SW480 (cell line): ENCODE results near the gene RPL22.

Experiments used
- DNase-seq: peaks from one replicate; pipeline ENCODE4 v3.0.0-alpha.2; 2016; ENCODE audit warnings: low spot score

Gene RPL22

GRCh38 chr1:6151291-6151822, 48.0 kb downstream of the RPL22 start:
- no peak for DNase-seq

GRCh38 chr1:6150006-6150938, 49.1 kb downstream of the RPL22 start:
- DNase-seq = no peak

- DNase-seq = no peak
These were observed 49.8 kb downstream of the RPL22 start for GRCh38 chr1:6149597-6149996.

- DNase-seq = peak; percentile 82
These were observed 50.7 kb downstream of the RPL22 start for GRCh38 chr1:6148497-6149241.

DNA sequence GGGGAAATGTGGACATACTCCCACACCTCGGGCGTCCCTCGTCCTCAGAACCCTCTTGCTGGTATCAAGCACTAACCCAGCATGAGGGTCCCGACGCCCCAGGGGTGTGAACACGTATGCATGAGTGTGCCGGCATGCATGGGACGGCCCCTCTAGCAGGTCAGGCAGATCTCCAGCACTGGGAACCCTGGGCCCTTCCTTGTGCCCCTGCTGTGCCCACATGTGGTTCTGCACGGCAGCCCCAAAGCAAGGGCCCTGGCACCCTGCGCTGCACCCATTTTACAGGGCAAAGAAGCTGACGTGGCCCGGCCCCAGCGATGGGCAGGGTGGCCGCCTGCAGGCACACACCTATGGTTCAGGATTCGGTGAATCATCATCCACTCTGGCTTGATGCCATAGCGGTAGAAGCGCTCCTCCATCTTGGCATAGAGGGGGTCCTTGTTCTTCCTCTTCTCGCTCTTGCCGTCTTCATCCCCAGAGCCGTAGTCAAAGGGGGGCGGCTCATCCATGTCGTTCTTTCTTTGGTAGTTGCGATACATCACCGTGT, 53.5 kb downstream of the RPL22 start:
- no peak for DNase-seq

DNA sequence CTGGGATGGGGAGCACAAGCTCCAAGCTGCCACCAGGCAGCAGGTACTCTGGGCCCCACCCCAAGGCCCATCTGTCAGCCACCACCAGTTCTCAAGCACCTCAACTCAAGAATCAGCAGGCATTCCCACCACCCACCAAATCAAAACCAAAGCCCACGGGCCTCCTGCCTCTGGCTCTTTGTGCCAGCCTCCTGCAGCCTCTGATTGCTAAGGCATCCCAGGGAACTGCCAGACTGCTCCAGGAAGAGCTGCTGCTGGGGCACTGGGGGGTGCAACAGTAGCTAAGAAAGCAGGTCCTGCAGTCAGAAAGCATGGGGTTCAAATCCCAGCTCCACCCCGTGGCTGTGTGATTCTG, 54.0 kb downstream of the RPL22 start:
- no peak for DNase-seq

- no peak for DNase-seq
These were observed 54.6 kb downstream of the RPL22 start for GRCh38 chr1:6144647-6145395.

DNA sequence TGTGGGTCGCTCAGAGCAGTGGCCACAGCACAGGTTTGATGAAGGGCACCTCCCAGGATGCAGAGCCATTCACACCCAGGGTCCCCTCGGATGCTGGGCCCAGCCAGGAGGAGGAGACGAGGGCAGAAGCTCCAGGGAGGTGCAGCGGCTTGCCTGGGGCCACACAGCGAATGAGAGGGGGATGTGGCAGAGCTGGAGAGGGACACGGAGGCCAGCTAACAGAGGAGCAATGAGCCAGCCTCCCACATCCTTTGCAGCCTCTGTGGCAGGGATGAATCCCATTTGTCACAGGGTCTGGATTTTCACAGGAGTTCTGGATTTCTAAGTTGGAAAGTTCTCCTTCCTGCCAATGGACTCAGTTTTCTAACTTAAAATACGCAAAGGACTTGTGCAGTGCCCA, 55.2 kb downstream of the RPL22 start:
- no peak for DNase-seq

- peak; percentile 57 for DNase-seq
These were observed 56.0 kb downstream of the RPL22 start for GRCh38 chr1:6143395-6143794.

- DNase-seq = no peak
These were observed 56.7 kb downstream of the RPL22 start for GRCh38 chr1:6142734-6143133.

DNA sequence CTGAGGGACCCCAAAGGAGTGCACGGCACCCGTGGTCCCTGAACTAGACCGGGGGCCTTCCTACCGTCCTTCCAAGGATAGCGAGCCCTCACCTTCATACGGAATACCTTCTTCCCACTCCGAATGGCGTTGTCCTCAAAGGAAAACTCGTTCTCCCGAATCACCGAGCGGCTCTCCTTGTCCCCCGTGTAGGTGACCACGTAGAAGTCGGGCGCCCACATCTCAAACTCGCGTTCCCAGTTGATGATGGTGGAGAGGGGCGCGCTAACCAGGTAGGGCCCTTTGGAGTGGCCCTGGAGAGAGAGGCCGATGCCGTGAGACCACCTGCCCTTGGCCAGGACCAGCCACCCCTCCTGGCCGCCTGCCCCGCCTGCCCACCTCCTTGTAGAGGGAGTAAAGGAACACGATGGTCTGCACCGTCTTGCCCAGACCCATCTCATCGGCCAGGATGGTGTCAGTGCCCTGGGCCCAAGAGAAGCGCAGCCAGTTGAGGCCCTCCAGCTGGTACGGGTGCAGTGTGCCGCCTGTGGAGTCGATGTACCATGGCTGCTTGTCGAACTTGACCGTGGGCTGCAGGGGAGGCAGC, 57.3 kb downstream of the RPL22 start:
- DNase-seq = no peak

- DNase-seq = peak; percentile 16
These were observed 57.8 kb downstream of the RPL22 start for GRCh38 chr1:6141592-6141991.

DNA sequence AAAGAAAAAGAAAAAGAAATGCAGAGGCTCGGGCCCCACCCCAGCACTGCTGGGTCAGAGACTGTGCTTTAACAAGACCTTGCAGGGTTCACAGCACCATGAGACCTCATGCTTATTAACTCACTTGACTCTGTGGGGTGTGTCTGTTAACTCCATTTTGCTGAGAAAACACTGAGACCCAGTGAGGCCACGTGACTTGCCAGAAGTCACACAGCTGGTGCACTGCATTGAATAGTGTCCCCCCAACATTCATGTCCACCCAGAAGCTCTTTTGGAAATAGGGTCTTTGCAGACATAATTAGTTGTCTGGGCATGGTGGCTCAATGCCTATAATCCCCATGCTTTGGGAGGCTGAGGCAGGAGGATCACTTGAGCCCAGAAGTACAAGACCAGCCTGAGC, 59.0 kb downstream of the RPL22 start:
- no peak for DNase-seq

GRCh38 chr1:6137758-6138157, 61.6 kb downstream of the RPL22 start:
- no peak for DNase-seq

DNA sequence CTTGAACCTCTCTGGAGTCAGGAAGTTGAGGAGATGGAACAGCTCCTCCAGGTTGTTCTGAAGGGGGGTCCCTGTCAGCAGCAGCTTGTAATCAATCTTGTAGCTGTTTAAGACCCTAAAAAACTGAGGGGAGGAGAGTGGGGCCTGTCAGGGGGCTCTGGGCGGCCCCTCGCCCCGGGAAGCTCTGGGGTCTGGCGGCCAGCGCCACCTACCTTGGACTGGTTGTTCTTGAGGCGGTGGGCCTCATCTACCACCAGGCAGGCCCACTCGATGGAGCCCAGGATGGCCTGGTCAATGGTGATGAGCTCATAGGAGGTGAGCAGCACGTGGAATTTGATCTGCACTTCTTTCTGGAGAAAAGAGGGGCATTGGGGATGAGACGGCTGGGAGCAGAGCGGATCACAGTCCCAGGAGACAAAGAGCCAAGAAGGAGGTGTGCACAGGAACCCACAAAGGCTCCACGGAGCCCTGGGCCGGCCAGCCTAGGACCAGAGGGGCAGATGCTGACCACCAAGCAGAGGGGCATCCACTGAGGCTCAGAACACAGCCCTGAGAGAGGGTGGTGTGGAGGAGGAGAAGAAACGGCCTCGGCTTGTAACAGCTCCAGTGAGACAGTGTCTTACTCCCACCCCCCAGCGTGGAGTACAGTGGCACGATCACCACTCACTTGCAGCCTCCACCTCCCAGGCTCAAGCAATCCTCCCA, 62.7 kb downstream of the RPL22 start:
- no peak for DNase-seq
